NCI-H2107 treated with DMSO at 0.1 percent for 48 hours (cell line): ENCODE results near the gene ITIH5.
"Not testable (repeated sequence)": the region's sequence is repeated elsewhere in the genome, so short reads cannot be mapped to it uniquely, and the experiment has no call there.

ENCODE experiments used
- DNase-seq: peaks from one replicate; lab custom pipeline; 2025; ENCODE audit not compliant: unreplicated experiment; lab: John Stamatoyannopoulos, UW

ITIH5 gene

GRCh38 chr10:7666253-7667023 is at the start of gene ITIH5:
ITIH5 (minus strand) TSS chr10:7666966; CDS start chr10:7666892, 74 bp downstream.
- no peak for DNase-seq

GRCh38 chr10:7715515-7715914 is 48.7 kb upstream of the ITIH5 start:
- no peak for DNase-seq

- not testable (repeated sequence) for DNase-seq
Measured at GRCh38 chr10:7711075-7711474, 44.3 kb upstream of the ITIH5 start.

- DNase-seq, result no peak
Measured at GRCh38 chr10:7710446-7710845, 43.7 kb upstream of the ITIH5 start.

DNA sequence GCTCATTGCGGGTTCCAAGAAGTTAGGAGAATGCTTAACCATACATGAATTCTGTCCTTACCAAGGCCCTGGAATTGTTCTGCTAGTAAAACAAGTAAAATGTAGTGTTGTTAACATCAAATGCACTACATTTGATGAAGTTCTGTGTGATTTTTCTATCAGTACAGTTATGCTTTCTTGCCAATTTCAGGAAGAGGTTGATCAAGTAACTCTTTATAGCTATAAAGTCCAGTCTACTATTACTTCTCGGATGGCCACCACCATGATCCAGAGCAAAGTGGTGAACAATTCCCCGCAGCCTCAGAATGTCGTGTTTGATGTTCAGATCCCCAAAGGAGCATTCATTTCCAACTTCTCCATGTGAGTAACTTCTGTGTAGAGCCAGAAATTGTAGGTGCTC is 42.1 kb upstream of the ITIH5 start:
- DNase-seq, result no peak

DNA sequence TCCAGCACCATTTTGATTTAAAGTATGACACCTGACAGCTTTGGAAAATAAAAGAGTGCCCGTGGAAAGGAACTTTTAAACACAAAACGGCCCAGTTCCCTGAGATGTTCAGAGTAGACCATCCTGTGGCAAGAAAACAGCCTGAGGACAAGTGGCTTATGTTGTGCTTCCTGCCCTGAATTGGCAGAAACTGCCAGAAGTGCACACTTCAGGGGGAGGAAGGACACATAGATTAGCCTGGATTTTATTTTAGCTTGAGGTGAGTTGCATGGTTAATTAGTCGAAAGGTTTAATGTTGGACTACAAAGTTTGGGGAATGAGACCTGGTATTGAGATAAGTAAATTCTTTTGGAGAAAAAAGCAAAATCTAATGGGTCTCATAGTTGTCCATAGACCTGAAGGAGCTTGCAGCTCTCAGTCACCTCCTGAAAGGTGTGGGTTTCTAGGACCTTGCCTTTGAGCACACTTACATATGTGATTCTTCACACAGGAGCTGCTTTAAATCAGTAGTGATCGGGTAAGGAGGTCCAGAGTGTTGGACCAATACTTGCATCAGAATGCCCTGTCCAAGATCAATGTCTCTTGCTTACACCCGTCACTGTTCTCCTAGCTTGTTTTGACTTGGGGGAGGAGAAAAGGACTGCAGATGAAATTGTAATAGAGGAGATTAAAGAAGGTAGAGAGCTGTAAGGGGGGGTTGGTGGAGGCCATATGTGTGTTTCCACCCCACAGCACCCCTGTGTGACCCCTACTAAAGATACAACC is 41.3 kb upstream of the ITIH5 start:
- no peak for DNase-seq

DNA sequence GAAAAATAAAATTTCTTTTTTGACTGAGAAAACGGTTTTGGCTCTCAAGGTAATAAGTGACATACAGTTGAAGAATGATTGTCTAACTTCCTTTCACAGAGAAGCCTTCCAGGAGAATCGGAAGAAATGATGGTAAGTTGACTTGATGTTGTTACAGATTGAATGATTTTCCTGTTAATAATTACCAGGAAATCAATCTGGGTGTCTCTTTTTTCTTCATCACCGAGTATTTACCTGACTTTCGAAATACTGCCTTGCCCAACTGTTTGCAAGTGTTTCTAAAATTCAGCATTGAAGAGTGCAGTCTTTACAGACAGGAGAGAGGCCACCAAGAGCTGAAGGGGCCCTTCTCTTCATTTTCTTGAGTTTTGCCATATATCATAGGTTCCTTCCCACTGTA is 40.3 kb upstream of the ITIH5 start:
- DNase-seq, result no peak

DNA sequence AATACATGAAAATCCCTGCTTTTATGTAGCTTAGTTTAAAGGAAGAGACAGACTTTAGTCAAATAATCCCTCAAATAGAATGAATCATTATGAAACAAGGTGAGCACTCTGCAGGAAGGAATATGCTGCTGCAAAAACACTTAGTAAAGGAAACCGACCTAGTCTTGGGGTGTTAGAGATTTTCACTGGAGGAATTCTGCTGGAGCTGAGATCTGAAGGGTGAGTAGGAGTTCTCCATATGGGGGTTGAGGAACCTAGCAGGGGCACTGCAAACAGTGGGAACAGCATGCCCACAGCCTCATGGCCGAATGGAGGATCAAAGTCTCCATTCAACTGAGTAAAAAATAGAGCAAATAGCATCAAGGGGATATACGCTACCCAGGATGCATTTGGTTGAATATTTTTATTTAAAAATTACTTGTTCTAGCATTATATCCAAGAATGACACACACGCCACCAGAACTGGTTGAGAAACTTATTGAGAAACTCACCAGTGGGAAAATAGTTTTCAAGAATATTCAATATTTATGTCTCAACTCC is 39.8 kb upstream of the ITIH5 start:
- no peak for DNase-seq

- DNase-seq, result no peak
Measured at GRCh38 chr10:7705341-7705740, 38.6 kb upstream of the ITIH5 start.

- no peak for DNase-seq
Measured at GRCh38 chr10:7704071-7705016, 37.6 kb upstream of the ITIH5 start.

- no peak for DNase-seq
Measured at GRCh38 chr10:7703140-7703539, 36.4 kb upstream of the ITIH5 start, which contains the start of gene ITIH2. ITIH2 (plus strand) TSS chr10:7703316; CDS start chr10:7703435, 119 bp downstream.

- no peak for DNase-seq
Measured at GRCh38 chr10:7702288-7702812, 35.6 kb upstream of the ITIH5 start.

GRCh38 chr10:7701158-7701742 is 34.5 kb upstream of the ITIH5 start:
- DNase-seq, result no peak

GRCh38 chr10:7700577-7701125 is 33.9 kb upstream of the ITIH5 start:
- no peak for DNase-seq

GRCh38 chr10:7697426-7697825 is 30.7 kb upstream of the ITIH5 start:
- no peak for DNase-seq

DNA sequence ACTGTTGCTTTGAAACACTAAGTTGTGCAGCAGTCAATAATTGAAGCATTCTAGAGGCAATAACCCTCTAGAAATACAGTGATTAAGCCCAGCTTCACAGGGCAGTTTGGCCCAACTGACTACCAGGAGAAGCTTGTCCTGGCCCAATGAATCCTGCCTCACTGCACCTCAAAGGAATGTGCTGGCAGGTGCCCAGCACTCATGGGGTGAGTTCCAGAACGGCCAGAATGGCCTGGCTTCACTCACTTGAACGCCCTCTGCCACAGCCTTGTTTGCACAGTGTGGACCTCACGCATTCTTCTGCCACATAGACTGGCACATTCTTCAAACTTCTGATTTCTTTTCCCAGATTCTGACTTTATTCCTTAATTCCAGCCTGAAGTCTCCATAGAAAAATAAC is 29.8 kb upstream of the ITIH5 start:
- DNase-seq, result no peak

- not testable (repeated sequence) for DNase-seq
Measured at GRCh38 chr10:7693194-7693593, 26.4 kb upstream of the ITIH5 start.

- not testable (repeated sequence) for DNase-seq
Measured at GRCh38 chr10:7692368-7692767, 25.6 kb upstream of the ITIH5 start.

DNA sequence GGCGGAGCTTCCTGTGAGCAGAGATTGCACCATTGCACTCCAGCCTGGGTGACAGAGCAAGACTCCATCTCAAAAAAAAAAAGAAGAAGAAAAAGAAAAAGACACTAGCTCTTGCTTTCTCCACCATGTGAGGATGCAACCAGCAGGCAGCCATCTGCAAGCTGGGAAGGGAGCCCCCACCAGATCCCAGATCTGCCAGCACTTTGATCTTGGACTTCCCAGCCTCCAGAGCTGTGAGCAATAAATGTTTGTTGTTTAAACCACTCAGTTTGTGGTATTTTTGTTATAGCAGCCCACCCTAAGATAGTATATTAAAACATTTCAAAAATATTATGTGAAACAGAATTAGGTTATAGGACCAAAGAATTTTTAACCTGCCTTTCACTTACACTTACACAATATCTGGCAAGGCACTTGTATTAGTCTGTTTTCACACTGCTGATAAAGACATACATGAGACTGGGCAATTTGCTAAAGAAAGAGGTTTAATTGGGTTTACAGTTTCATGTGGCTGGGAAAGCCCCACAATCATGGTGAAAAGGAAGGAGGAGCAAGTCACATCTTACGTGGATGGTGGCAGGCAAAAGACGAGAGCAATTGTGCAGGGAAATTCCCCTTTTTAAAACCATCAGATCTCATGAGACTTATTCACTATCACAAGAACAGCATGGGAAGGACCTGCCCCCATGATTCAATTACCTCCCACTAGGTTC is 24.3 kb upstream of the ITIH5 start:
- not testable (repeated sequence) for DNase-seq
